Activated T-cell treated with anti-CD3 and anti-CD28 coated beads, Interleukin-2, amount 50 U/mL, for 4 hours (primary cell): ENCODE results near the gene DIP2B. TPM values are rescaled to one million over a fixed set of nuclear protein-coding genes. Genes with fewer than 3 reads are reported as not detected.

Experiments
- ATAC-seq, 2 donors: fragments of 200-7000 bp; cut with Tn5 transposase; one replicate each; pipeline ENCODE4 v1.10.0; 2021
- DNase-seq: peaks from one replicate; pipeline ENCODE4 v3.0.0-alpha.2; 2020
- H3K27me3 Mint-ChIP-seq: one replicate; pipeline ENCODE4 v1.8.0; 2021; ENCODE audit warnings: low read depth, mixed read lengths
- H3K36me3 Mint-ChIP-seq: one replicate; pipeline ENCODE4 v1.8.0; 2022; ENCODE audit warnings: mixed read lengths; ENCODE audit not compliant: insufficient read depth
- H3K4me1 Mint-ChIP-seq: one replicate; pipeline ENCODE4 v1.8.0; 2021; ENCODE audit warnings: low read depth, mixed read lengths
- H3K4me3 Mint-ChIP-seq: one replicate; pipeline ENCODE4 v1.8.0; 2021; ENCODE audit warnings: mild to moderate bottlenecking, moderate library complexity, mixed read lengths
- H3K9me3 Mint-ChIP-seq: one replicate; pipeline ENCODE4 v1.8.0; 2021; ENCODE audit warnings: mixed read lengths
- total RNA-seq, 3 donors: library from RNA; stranded (reverse); gene quantifications; one replicate each; pipeline ENCODE4 v1.2.1, GENCODE V29; 2021

The DIP2B gene
- total RNA-seq, 3 donors from 2014 or later = 29.9 to 49.0 (median 40.2) TPM

GRCh38 chr12:50590869-50591268 lies 86.1 kb downstream of the DIP2B start:
- Mint-ChIP-seq H3K36me3 (no peaks in the 10 kb centered on the region), H3K4me3 (no peak overlapping the region), H3K27me3 (no peaks in the 10 kb centered on the region), H3K9me3 (no peaks in the 10 kb centered on the region), H3K4me1 (peaks cover 39% of the 10 kb centered on the region)
- DNase-seq (no peak), ATAC-seq (no peak)

GRCh38 chr12:50595667-50596066 lies 90.9 kb downstream of the DIP2B start:
- no peak overlapping the region for H3K4me3 Mint-ChIP-seq
- H3K9me3 Mint-ChIP-seq = no peaks in the 10 kb centered on the region
- H3K4me1 Mint-ChIP-seq = peaks cover 36% of the 10 kb centered on the region
- no peaks in the 10 kb centered on the region for H3K27me3 Mint-ChIP-seq
- ATAC-seq (no peak), DNase-seq (no peak)
- no peaks in the 10 kb centered on the region for H3K36me3 Mint-ChIP-seq

- peaks cover 37% of the 10 kb centered on the region for H3K4me1 Mint-ChIP-seq
- H3K36me3 Mint-ChIP-seq = peaks cover 6% of the 10 kb centered on the region
- H3K4me3 Mint-ChIP-seq = peak overlapping the region; percentile 9
- no peaks in the 10 kb centered on the region for H3K9me3 Mint-ChIP-seq
- DNase-seq = peak; percentile 53
- H3K27me3 Mint-ChIP-seq = no peaks in the 10 kb centered on the region
- peak; percentile 100 for ATAC-seq
Measured at GRCh38 chr12:50597200-50598195, 92.7 kb downstream of the DIP2B start.

DNA sequence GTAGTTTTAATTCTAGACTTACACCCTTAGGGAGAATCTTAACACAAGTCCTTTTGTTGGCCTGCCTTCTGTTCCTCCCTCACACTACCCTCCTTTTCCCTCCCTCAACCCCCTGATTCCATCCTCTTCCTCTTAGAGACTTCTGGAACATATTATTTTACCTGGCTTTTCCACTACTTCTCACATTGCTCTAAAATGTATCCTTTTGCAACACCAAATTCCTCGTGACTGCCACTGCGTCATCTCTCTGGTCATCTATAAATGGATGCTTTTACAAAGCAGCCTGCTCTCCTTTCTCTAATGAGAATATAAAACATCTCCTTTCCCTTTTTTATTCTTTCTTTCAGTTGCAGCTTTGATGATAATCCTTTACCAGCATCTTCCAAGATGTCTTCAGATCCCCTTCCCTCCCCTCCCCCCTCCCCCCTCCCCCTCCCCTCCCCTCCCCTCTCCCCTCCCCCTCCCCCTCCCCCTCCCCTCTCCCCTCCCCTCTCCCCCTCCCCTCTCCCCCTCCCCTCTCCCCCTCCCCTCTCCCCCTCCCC lies 93.6 kb downstream of the DIP2B start:
- Mint-ChIP-seq H3K4me1 (peaks cover 37% of the 10 kb centered on the region), H3K9me3 (no peaks in the 10 kb centered on the region), H3K4me3 (peak overlapping the region; percentile 31), H3K27me3 (no peaks in the 10 kb centered on the region), H3K36me3 (peaks cover 6% of the 10 kb centered on the region)
- DNase-seq (no peak), ATAC-seq (no peak)

GRCh38 chr12:50599366-50600095 lies 94.7 kb downstream of the DIP2B start:
- H3K36me3 Mint-ChIP-seq = peaks cover 6% of the 10 kb centered on the region
- no peak overlapping the region for H3K4me3 Mint-ChIP-seq
- DNase-seq = no peak
- peaks cover 35% of the 10 kb centered on the region for H3K4me1 Mint-ChIP-seq
- no peaks in the 10 kb centered on the region for H3K27me3 Mint-ChIP-seq
- ATAC-seq = no peak
- no peaks in the 10 kb centered on the region for H3K9me3 Mint-ChIP-seq

GRCh38 chr12:50600364-50600763 lies 95.6 kb downstream of the DIP2B start:
- H3K4me1 Mint-ChIP-seq = peaks cover 35% of the 10 kb centered on the region
- peaks cover 9% of the 10 kb centered on the region for H3K36me3 Mint-ChIP-seq
- no peaks in the 10 kb centered on the region for H3K27me3 Mint-ChIP-seq
- DNase-seq (no peak), ATAC-seq (no peak)
- H3K9me3 Mint-ChIP-seq = no peaks in the 10 kb centered on the region
- no peak overlapping the region for H3K4me3 Mint-ChIP-seq

DNA sequence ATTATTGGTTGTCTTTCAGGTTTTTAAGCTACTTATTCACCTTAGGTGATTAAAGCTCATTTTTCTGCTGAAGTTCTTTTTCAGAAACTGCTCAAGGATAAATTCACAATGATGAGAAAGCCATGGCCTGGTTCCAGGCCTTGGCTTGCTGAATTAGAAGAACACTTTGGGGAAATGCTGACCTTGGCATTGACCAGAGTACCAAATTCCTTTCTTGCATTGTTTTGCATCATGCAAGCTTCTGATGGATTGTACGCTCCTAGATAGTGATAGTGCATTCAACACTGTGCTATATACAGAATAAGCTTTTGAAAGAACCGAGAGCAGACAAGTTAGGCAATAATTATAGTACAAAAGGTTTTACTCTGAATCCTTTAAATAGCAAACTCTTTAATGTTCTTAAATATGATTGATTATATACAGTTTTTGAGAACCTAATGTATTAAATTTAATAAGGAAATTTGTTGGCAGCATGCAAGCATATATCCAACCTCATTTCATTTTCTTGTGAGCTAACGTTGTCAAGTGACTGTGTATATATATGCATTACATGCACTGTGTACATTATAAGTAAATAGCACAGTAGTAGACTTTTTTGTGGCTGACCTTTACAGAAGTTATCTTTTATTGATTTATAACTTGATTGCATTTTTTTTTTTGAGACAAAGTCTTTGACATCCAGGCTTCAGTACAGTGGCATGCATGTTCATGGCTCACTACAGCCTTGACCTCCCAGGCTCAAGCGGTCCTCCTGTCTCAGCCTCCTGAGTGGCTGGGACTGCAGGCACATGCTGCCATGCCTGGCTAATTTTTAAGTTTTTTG lies 99.2 kb downstream of the DIP2B start:
- H3K9me3 Mint-ChIP-seq = no peaks in the 10 kb centered on the region
- DNase-seq (no peak), ATAC-seq (no peak)
- H3K36me3 Mint-ChIP-seq = peaks cover 16% of the 10 kb centered on the region
- H3K27me3 Mint-ChIP-seq = no peaks in the 10 kb centered on the region
- H3K4me3 Mint-ChIP-seq = no peak overlapping the region
- peaks cover 26% of the 10 kb centered on the region for H3K4me1 Mint-ChIP-seq

- Mint-ChIP-seq H3K36me3 (peaks cover 16% of the 10 kb centered on the region), H3K4me3 (no peak overlapping the region), H3K9me3 (no peaks in the 10 kb centered on the region), H3K4me1 (peaks cover 26% of the 10 kb centered on the region), H3K27me3 (no peaks in the 10 kb centered on the region)
- DNase-seq (no peak), ATAC-seq (no peak)
Measured at GRCh38 chr12:50604640-50604920, 99.8 kb downstream of the DIP2B start.

DNA sequence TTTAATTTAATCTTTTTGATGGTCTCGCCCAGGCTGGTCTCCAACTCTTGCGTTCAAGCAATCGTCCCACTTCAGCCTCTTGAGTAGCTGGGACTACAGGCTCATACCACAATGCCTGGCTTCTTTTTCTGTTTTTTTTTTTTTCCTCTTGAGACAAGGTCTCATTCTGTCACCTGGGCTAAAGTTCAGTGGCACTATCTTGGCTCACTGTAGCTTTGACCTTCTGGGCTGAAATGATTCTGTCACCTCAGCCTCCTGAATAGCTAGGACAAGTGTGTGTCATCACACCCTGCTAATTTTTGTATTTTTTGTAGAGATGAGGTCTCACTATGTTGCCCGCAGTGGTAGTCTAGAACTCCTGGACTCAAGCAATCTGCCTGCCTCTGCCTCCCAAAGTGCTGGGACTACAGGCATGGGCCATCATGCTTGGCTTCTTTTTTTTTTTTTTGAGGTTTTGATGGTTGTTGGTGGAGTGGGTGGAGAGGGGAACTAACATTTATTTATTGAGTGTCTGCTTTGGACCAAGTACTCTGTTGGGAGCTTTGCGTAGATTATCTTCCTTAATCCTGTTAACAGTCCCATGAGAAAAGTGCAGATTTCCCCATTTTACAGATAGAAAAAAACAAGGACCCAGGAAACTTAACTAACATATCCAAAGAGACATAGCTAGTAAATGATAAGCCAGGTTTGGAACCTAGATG lies 102.0 kb downstream of the DIP2B start:
- Mint-ChIP-seq H3K4me1 (peaks cover 11% of the 10 kb centered on the region), H3K9me3 (no peaks in the 10 kb centered on the region), H3K27me3 (no peaks in the 10 kb centered on the region), H3K4me3 (no peak overlapping the region), H3K36me3 (peaks cover 11% of the 10 kb centered on the region)
- DNase-seq = no peak
- no peak for ATAC-seq

DNA sequence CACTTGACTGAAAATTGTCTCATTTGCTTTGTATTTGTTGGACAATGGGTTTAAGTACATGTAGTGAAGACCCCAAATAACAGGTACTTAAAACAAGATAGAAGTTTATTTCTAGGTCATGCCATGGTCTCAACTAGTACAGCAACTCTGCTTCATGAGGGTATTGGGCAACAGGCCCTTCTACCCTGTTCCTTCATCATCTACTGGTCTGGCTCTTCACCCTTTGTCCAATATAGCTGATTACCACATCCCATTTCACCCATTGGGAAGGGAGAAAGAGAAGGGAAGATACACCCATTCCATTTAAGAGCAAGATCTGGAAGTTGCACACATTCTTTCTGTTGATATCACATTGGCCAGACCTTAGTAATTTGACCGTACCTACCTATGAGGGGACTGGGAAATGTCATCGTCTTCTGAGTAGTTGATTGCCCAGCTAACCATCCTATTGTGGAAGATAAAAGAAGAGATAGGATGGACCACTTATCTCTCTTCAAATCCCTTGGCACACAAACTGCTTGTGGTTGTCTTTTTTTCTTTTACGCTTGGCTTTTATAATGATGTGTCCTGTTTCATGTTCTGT lies 104.6 kb downstream of the DIP2B start:
- Mint-ChIP-seq H3K4me1 (peaks cover 9% of the 10 kb centered on the region), H3K9me3 (no peaks in the 10 kb centered on the region), H3K36me3 (peaks cover 12% of the 10 kb centered on the region), H3K27me3 (no peaks in the 10 kb centered on the region), H3K4me3 (no peak overlapping the region)
- DNase-seq (no peak), ATAC-seq (no peak)

- ATAC-seq (no peak), DNase-seq (no peak)
- Mint-ChIP-seq H3K9me3 (no peaks in the 10 kb centered on the region), H3K4me1 (peaks cover 11% of the 10 kb centered on the region), H3K36me3 (peaks cover 10% of the 10 kb centered on the region), H3K27me3 (no peaks in the 10 kb centered on the region), H3K4me3 (no peak overlapping the region)
Measured at GRCh38 chr12:50610171-50610570, 105.4 kb downstream of the DIP2B start.

GRCh38 chr12:50611021-50611744 lies 106.4 kb downstream of the DIP2B start:
- H3K4me1 Mint-ChIP-seq = peaks cover 19% of the 10 kb centered on the region
- H3K36me3 Mint-ChIP-seq = peaks cover 5% of the 10 kb centered on the region
- DNase-seq (no peak), ATAC-seq (no peak)
- no peaks in the 10 kb centered on the region for H3K27me3 Mint-ChIP-seq
- no peak overlapping the region for H3K4me3 Mint-ChIP-seq
- H3K9me3 Mint-ChIP-seq = no peaks in the 10 kb centered on the region

GRCh38 chr12:50612882-50613281 lies 108.1 kb downstream of the DIP2B start:
- H3K4me3 Mint-ChIP-seq = no peak overlapping the region
- no peaks in the 10 kb centered on the region for H3K27me3 Mint-ChIP-seq
- H3K9me3 Mint-ChIP-seq = no peaks in the 10 kb centered on the region
- ATAC-seq (no peak), DNase-seq (no peak)
- H3K4me1 Mint-ChIP-seq = peaks cover 12% of the 10 kb centered on the region
- H3K36me3 Mint-ChIP-seq = peaks cover 1% of the 10 kb centered on the region
